HG03460 (cell line): ENCODE results near the gene TXNL1.
"Not testable (repeated sequence)": the region's sequence is repeated elsewhere in the genome, so short reads cannot be mapped to it uniquely, and the experiment has no call there.

ENCODE experiments used
- ATAC-seq: cut with Tn5 transposase; IDR thresholded peaks from one replicate; pipeline ENCODE4 v1.9.1; 2021; ENCODE audit not compliant: unreplicated experiment

TXNL1 gene

DNA sequence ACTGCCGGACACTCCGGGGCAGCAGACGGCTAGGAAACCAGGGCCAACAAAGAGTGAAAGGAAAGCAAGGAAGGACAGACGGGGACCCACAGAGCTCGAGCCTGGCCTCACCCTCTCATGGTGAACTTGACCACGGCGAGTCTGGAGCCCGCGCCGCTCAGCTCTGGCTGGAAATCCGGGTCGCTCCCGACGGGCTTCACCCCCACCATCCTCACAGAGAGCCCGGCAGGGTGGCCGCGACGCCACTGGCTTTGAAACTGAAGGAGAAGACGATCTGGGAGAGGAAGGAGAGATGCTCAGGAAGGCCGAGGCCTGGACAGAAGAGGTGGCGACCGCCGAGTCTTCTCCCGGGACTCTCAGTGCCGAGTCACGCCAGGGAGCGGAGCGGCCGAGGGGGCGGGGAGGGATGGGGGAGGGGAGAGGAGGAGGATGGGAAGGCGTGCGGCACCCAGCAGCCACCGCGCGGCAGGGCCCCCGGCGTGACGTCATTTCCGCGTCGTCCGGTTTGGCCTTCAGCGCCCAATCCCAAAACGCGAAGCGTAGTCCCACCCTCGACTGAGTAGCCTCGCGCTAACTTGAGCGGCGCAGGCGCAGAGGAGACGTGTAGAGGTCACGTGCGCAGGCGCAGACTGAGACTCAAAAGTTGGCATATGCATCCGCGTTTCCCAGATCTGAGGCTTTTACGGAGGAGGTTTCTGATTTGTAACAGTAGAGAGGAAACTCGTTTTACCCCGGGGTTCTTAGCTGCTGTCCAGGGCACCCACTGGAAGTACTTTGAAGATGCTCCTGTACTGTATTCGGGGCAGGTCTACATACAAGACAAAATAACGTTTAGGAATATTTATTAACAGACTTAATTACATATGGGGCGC is at the start of gene TXNL1:
Gene TXNL1, minus strand, starts transcription at position 361 of the 872 bp plus-strand sequence. Its CDS starts 152 bp downstream, at position 209.
- ATAC-seq = peak; percentile 96

DNA sequence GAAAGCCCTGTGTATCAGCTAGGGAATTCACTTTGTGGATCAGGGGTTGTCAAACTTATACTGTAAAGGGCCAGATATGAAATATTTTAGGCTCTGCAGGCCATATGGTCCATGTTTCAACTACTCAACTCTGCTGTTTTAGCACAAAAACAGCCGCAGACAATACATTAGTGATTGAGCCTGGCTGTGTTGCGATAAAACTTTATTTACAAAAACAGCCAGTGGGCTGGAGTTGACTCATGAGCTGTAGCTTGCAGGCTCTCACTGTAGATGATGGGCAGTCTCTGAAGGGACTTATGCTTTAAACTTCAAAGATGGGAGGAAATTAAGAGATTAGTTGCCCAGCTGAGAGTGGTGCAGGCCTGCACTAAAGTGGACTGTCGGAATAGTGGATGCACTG is 45.9 kb upstream of the TXNL1 start:
- ATAC-seq = no peak

DNA sequence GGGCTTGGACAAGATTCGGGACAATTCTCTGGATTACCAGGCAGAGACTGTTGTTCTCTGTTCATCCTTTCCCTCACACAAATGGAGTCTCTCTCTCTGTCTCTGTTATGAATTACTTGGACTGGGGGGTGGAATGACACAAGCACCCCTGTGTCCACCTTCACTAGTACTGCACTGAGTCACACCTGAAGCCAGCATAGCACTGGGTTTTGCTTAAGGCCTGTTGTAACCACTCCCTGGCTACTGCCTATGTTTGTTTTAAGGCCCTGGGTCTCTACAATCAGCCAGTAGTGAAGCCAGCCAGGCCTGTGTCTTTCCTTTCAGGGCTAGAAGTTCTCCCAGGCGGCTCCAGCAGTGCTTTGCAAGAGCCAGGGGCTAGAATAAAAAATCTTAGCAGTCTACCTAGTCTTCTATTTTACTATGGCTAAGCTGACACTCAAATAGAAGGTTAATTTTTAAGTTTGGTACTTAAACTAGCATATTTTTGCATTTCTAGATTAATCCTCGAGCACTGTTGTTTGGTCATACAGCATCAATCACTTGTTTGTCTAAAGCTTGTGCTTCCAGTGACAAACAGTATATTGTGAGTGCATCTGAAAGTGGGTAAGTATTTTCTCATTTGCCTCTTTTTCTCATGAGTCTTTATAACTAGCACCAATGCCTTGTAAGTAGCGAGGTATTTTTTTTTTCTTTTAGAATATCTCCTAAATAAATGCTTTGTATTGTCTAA is 40.6 kb upstream of the TXNL1 start:
- ATAC-seq = no peak

DNA sequence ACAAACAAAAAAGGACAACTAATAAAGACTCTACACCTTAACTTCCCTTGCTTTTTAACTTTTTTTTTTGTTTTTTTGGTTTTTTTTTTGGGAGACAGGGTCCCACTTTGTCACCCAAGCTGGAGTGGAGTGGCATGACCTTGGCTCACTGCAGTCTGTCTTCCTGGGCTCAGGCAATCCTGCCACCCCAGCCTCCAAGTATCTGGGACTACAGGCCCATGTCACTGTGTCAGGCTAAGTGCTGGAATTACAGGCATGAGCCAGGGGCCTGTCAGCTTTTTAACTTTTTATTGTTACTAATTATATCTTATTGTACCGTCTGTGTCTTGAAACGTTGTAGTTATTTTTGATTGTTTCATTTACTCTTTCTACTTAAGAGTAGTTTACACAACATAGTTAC is 38.2 kb upstream of the TXNL1 start:
- no peak for ATAC-seq

DNA sequence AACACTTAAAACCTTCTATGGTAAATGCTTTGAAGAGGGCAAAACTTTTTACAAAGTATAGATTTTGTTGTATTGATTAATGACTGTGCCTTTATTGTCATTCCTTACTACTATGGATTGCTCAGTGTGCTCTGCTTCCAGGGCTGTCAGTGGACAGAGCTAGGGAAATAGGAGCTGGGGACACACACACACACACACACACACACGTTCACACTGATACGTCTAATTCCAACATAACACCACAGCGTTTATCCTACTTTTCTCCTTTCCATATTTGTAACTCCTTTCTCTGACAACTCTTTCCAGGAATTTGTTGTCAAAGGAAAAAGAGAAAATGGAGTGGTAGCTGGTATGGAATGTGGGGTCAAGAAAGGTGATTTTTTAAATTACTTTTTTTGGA is 34.6 kb upstream of the TXNL1 start:
- ATAC-seq = no peak

DNA sequence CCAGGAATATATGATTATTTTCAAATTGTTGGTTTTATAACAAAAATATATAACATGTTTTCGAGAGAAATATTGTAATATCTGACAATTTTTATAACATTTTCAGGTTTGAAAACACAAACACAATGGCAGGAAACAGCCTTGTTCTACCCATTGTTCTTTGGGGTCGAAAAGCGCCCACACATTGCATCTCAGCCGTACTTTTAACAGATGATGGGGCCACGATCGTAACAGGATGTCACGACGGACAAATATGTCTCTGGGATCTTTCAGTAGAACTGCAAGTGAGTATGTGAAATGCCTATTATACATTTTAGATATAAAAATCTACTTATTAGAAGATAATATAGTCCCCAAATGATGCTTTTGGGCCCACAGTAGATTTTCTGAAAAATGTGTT is 34.0 kb upstream of the TXNL1 start:
- ATAC-seq = no peak

DNA sequence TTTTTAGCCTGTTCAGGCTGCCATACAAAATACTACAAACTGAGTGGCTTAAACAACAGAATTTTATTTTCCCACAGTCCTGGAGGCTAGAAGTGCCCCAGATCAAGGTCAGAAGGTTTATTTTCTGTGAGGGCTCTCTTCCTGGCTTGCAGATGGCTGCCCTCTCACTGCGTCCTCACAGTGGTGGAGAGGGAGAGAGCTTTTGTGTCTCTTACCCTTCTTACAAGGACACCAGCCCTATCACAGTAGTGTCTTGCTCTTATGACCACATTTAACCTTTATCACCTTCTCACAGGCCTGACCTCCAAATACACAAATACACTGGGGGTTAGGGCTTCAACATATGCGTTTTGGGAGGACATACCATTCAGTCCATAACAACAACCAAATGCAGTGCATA is 24.5 kb upstream of the TXNL1 start:
- no peak for ATAC-seq

DNA sequence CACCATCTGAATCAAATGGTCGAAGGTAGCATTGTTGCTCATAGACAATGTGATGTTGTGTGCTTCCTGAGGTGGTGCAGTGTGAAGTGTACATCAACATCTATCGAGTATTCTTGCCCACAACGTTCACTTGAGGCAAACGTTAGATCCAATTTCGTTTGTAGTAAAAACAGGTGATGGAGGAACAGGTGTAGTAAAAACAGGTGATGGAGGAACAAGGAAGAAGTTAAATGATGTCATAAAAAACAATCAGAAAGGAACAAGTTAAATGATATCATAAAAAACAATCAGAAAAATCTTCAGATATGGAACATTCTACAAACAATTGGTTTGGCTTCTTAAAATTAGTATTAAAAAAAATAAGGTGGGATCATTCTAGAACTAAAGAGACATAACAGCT is 24.1 kb upstream of the TXNL1 start:
- ATAC-seq = no peak

DNA sequence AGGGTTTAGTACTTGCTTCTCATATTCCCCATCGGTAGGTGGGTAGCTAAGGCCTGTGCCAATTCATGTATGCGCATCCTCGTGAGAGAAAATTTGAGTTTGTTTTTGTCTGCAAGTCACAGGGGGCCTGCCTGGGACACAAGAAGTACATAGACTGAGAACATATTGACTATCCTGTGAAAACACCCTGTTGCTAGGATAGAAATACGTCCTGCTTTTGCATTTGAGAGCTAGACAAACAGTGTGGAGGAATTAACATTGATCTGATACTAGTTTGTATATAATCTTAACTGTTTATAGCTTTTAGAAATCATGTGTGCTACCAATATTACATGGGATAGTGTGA is 23.6 kb upstream of the TXNL1 start:
- no peak for ATAC-seq

DNA sequence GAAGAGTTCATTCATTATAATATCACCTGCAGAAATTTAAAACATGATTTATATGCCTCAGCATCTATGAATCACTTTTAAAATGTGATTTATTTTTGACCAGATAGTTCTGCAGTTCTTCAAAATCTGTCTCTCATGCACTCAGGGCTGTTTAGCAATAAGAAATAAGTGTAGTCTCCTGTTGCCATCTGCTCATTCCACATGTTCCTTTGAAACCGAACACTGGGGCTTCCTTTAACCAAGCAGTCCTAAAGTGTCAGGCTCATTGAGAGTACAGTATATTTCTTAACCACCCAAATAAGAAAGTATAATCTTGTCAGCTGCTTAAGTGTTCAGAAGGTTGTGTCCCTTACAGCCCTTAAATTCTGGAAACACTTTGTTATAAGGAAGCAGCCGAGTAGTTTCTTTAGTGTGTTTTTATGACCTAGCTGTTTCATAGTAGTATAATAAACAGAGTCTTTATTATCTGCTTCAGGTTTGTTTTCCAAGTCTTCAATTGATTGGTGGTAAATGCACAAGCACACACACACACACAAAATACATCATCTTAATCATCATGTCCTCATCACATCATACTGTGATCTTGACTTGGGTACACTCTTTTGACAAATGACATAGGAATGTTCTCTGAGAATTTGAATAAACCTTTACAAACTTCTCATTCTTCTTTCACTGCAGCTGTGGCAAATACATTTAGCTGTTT is 23.1 kb upstream of the TXNL1 start:
- ATAC-seq = no peak

DNA sequence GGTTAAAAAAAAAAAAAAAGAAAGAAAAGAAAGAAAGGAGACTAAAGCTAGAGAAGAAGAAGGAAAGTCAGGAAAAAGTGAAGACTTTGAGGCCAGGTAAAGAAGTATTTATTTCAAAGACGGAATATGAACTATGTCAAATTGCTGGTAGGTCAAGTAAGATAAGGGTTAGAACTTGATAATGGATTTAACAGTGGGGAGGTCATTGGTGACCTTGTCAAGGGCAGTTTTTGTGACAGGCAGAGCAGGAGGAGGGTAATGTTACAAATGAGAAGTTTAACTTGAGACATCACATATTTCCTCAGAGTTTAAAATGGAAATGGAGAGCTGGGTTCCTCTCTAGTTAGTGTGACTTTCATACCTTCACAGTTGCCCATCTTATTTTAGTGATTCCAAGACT is 22.3 kb upstream of the TXNL1 start:
- no peak for ATAC-seq

DNA sequence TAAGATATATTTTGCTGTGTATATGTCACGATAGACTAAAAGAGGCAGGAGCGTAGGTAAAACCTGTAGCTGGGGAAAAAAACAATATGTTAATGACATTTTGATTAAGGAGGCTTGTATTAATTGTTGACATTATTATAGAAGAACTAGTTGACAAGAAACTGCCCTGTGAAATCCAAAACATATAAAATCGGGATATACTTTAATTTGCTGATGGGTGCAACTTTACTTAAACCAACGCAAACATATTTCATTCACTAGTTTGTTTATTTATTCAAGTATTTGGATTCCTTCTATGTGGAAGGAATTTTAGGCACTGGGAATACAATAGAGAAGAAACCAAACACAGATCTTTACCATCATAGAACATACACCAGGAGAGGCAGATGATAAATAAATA is 20.7 kb upstream of the TXNL1 start:
- ATAC-seq = no peak

DNA sequence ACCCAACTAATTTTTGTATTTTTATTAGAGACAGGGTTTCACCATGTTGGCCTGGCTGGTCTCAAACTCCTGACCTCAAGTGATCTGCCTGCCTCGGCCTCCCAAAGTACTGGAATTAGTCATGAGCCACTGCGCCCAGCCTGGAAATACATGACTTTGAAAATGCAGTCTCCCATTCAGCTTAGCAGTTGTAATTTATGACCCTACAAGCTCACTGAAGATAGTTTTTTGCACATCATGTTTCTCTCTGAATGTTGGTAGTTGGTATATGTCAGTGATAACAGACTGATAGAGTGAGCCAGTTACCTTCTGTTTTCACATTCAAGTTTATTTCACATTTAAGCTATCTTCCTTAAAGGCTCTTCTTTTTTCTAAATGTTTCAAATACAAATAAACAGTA is 19.9 kb upstream of the TXNL1 start:
- no peak for ATAC-seq

DNA sequence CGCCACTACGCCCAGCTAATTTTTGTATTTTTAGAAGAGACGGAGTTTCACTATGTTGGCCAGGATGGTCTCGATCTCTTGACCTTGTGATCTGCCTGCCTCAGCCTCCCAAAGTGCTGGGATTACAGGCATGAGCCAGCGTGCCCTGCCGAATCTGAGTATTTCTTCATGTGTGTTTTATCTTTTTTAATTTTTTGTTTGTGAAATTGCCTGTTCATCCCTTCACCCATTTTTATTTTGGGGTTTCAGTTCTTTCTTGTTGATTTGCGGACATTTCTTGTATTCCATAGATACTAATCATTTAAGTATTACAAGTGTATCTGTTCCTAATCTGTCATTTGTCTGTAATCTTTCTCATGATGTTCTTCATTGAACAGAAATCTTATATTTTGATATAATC is 15.9 kb upstream of the TXNL1 start:
- ATAC-seq = not testable (repeated sequence)

DNA sequence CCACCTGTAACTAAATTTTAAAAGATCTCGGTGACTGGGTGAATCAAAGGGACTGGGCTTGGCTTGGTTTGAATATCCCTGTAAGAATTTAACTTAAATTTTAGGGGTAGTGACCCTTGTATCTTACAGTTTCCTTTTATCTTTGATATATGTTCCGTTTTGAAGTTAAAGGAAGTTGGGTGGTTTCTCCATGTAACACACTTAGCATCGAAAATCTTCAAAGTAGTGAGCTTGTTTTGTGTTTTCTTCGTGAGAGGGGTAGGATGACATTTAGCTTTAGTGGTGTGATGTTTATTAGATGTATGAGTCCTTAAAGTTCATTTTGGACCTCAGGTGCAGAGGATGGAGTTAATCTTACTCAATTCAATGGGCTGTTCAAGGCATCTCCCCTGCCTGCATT is 14.4 kb upstream of the TXNL1 start:
- ATAC-seq = no peak

DNA sequence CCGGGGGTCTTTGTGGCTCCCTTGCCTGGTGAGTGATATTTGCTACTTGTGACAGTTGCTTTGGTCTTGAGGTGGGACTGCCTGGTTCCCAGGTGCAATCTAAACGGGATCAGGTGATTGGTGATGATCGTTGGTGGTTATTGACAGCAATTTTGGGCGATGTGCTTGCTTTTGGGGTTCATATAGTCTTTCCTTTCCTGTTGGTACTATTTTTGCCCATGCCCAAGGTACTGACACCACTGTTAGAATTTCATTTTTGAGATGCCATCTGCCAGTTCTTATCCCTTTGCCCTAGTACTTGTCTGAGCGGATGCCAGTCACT is 13.3 kb upstream of the TXNL1 start:
- ATAC-seq = no peak

DNA sequence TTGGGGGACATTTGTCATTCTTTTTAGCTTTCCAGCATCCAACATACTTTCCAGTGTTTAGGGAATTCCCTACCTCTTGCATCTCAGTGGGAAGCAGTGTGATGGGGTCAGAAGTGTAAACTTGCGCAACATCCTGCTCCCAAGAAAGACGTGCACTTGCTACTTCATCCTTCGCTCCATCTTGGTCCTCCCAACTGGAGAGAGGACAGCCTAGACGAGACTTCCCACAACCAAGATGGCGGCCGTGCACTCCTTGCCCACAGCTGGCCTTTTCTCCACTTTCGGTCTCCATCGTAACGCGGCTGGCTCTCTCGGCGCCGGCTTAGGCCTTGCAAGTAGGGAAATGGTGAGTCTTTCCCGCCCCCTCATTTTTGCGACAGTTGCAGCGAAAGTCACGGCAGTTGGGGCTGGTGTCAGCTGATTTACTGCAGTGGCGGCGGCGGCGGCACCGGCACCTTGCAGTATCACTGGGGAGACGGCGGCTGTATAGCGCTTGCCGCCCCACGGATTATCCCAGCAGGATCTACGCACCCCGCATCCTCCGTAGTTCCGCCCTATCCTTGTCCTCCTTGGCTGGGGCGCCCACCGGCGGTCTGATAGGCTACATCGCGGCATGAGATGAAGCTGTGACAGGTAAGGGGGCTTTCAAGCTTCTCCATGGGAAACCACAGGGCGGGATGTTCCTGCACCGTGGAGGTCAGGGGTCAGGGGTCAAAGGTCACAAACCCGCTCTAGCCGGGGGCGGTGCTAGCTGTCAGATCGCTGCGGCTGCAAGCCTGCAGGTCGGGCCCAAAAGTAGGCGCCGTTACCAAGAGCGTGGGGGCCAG is 12.8 kb upstream of the TXNL1 start, which contains the start of gene WDR7:
Gene WDR7, plus strand, starts transcription at position 416 of the 827 bp plus-strand sequence. CDS start 21,157 bp downstream, outside the sequence.
- peak; percentile 96 for ATAC-seq

DNA sequence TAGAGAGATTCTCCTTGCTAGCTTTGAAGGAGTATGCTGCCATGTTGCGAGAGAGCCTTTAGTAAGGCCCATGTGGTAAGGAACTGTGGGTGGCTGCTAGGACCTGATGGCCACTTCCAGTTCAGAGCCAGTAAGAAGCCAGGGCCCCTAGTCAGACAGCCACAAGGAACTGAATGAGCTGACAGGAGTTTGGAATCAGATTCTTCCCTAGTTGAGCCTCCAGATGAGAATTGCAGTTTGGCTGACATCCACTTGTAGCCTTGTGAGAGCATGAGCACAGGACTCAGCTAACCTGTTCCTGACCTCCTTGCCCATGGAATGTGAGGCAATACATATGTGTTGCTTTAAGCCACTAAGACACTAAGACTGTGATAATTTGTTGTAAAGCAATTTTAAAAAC is 11.6 kb upstream of the TXNL1 start:
- no peak for ATAC-seq

DNA sequence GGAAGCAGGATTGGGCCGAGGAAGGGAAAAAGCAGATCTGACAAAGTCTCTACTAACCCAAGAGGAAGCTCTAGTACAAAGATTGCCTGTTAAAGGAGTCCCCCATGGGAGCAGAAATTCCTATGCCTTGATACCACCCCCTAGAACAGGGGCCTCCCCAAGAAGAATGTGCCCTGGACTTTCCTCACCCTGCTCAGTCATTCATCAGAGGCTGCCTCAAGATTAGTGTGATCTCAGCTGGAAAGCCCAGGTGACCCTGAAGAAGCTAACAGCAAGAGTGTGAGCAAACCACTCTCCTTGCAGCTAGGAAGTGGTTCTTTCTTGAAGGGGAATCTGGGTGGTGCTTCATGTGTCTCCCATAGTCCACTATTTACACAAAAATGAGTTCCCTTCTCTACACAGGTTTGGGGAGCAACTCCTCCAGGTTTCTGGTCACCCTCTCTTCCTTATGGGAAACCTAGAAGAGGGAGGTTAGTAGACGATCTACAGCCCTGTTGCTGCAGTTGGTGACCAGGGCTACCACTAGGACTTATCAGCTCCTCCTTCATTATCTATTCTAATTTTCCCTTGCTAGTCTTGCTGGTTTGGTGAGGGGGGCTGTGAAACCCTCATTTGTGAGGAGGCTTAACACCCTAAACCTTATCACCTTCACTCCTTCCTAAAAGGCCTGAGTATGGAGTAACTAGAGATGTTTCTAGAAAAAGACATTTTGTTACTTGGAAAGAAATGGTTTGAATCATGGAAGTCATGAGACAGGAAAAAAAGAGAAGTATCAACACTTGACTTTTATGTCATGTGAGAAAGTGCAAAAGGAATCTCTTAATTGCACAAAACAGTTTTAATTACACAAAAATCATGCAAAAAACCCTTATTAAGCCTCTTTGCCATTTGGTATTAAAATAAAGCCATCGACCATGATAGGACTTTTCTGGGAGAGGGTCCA is 9.8 kb upstream of the TXNL1 start:
- no peak for ATAC-seq

DNA sequence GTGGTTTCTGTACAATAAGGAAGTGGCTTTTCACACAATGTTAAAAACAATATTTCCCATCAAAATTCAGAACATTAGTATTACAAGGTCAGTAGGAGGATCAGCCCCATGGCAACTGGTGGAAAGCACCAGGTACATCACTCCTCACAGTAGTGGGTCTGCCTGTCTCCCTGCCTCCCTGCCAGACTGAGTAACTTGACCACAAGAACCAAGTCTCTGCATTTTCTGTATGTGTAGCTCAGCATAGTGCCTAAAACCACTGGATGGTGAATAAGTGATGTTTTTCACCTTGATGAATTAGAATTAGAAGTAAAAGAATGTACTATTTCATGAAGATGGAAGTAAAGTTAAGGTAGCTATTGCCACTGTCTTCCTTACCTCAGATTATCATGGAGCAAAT is 8.7 kb upstream of the TXNL1 start:
- no peak for ATAC-seq
